NCI-H774 (cell line): ENCODE measurements around the gene OPCML.

Source experiments
- DNase-seq: peaks from one replicate; lab custom pipeline; 2025; lab: John Stamatoyannopoulos, UW

OPCML gene

DNA sequence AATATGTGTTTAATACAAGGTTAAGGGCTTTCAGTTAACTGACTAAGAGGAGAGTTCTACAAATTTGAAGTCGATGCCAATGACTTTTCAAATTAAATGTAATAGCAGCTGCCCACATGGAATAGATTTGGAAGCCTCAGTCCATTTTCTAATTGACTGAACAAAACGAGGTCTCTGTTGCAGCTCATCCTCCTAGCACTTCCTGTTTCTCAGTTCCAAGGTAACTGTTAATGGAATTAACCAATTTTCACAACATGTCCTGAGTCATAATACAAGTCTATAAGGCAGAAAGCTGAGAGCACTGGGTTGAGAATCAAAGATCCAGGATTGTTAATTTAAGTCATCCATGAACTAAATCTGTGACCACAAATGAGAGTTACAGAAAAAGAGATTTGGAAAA is 177.2 kb downstream of the OPCML start:
- no peak for DNase-seq

DNA sequence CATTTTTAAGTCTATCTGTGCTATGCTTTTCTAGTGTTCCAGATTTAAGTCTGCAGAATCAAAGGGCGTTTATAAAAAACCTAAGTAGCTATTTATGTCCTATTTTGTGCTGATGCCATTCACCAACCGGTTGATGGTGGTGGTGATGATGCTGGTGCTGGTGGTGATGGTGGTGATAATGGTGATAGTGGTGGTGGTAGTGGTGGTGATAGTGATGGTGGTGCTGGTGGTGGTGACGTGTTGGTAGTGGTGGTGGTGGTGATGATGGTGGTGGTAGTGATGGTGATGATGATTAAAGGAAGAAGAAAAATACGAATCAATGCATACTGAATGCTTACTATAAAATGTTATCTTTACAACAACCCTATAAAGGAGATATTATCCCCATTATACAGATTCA is 178.2 kb downstream of the OPCML start:
- no peak for DNase-seq

DNA sequence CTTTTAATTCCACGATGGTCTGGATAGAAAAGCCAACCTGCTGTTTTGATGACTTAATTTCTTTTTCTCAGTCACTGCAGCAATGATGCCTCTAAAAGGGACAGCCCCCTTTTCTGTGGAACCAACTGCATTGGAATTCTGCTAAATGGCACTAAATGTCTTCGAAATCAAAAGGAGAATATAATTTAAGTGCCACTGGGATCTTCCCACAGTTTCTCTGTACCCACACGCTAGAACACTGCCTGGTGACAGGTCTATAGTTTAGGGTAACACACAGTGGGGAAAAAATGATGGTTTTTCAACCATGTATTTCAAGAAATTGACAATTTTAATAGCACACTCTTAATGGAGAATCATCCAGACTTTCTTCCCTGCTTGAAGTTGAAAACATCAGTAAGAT is 182.3 kb downstream of the OPCML start:
- DNase-seq, result no peak

DNA sequence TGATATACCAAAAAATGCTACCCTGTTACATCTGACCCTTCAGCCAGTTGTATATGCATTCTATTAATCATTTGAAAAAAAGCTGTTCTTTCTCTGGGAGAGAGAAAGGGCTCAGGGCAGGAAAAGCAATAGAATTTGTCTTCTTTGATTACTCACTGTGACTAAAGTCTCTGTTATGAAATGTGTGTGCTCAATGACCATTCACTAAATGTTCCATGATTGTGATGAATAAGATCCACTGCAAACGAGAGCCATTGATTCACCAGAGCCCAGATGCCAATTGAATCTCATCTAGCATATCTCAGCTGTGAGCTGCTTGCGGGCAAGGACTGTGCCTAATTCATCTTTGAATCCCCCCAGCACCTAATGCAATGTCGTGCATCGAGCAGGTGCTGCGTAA is 184.3 kb downstream of the OPCML start:
- no peak for DNase-seq

DNA sequence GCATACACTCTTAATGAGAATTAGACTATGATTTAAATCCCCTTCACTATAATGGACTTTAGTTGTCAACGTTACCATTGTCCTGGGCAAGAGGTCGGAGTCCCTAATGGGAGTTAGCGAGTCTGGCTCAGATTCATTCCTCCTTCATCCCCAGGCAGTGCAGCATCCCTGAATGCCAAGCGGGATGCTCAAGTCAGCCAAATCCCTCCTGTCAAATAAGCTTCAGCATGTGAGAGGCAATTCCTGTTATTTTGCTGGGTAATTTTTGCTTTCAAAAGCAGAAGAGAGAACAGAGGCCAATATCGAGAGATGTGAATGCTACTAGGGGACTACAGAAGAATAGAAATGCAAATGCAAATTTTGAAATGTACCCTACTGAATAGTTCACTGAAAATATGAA is 186.2 kb downstream of the OPCML start:
- DNase-seq, result no peak

DNA sequence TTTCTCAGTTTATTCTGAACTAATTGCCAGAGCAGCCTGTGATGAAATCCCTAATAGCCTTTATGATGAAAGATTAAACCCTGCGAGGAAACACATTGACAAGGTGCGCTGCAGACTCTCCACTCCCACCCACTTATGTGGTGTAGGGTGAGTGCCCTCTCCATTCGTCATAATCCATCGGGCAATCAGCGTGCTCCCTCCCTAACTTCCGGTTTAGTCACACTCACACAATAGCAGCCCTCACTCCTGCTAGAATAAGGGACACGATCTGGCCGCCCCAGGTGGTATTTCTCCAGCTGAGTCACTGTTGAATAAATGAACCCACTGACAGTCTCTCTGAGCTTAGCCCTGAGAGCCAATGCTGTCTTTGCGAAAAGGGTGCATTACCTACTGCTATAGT is 188.3 kb downstream of the OPCML start:
- peak; percentile 60 for DNase-seq

DNA sequence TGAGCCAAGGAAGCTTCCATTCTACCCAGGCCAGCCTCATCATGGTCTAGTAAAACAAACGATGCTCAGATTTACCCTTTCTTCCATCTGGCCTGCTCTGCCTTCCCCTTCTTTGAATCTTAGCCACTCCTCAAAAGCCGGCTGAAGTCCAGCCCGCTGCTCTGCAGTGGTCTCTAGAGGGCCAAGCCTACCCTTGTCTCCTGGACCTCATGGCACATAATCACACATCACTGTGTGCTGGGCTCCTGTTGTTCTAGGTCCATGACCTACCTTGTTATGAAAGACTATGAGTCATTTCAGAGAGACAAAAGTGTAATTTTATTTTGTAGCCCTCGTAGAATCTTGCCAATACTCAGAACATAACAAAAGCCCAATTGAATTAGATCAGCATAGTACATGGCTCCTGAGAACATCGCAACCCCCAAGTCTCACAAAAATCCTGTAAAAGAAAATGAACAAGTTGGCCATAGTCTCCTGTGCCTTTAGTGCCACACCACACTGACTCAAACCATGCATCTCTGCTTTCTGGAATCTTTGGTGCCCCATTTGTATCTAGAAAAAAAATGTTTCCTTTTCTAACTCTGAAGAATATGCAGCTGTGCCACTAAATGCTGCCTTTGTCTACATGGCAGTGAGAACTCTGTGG is 192.7 kb downstream of the OPCML start:
- DNase-seq, result no peak

DNA sequence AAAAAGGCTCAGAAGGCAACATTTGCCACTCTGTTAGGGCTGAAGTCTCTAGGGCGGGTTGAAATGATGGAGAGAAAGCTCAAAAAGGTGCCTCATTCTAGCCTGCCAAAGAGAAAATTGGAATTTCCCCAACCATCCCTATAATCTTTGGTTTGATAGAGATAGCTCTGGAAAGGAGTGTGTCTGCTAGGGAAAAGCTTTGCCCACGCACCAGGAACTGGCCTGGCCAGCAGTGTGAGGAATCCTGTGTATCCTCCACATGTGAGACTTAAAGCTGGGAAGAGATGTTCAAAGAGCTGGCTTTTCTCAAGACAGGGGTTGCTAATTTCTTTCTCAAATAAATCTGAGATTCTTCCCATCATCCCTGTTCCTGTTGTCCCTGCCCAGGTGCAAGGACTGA is 193.7 kb downstream of the OPCML start:
- DNase-seq, result no peak

DNA sequence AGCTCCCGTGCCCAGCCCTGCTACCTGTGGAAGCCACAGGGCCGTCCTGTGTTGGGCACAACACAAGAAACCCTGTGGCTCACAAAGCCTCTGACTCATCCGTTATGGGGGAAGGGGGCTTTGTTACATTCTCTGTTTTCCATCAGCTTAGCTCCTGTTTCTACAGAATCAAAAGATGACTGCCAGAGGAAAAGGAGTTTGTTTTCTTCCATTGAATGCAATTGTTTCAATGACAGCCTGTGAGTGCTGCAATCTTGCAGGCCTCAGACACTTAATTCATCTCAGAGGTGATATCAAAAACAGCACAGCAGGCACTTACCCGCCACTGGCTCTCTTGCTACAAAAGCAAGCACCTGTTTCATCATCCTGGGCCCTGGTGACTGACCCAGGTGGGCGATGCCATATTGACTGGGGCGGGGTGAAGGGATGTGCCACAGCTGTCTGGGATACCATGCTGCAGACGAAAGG is 194.3 kb downstream of the OPCML start:
- no peak for DNase-seq

DNA sequence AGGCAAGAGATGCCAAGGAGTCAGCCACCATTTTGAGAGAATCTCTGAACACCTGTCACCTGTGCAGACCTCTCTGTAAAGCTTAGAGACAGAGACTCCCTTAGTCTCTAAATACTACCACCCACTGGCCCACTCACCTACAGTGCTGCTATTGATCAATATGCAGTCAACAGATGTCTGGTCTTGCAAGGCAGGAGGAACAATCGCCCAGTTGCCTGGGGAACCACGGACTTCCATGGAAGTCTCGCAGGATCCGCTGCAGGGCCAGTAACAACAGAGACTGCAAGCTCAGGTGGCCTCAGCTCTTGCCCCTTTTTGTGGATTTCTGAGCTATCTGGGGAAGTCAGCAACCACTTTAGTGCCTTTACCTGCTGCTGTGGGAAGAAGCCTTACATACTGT is 195.1 kb downstream of the OPCML start:
- no peak for DNase-seq

DNA sequence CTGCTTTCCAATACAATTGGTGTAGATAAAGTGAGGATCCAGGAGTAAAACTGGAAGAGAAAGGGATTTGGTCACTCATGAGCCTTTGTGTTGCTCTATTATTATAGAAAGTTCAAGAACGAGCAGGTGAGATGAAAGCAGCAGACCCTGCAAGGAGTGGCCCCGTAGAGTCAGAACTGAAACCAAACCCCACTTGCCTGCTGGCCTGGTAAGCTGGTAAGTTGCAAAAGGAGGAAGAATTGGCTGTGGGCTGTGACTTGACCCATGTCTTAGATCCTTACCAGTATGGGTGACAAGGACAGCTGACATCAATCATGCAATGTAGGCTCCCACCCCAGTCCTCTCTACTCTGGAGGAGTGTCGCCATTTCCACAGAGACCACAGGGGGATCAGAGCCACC is 201.3 kb downstream of the OPCML start:
- no peak for DNase-seq

DNA sequence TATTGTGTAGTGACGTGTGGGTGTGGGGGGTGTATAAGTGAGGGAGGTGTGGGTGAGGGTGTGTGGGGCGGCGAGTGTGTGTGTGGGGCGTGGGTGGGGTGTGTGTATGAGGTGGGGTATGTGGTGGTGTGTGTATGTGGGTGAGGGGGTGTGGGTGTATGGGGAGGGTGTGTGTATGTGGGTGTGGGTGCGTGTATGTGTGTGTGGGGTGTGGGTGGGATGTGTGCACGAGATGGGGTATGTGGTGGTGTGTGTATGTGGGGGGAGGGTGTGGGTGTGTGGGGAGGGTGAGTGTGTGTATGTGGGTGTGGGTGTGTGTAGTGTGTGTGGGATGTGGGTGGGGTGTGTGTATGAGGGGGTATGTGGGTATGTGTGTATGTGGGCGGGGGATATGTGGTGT is 205.5 kb downstream of the OPCML start:
- no peak for DNase-seq

DNA sequence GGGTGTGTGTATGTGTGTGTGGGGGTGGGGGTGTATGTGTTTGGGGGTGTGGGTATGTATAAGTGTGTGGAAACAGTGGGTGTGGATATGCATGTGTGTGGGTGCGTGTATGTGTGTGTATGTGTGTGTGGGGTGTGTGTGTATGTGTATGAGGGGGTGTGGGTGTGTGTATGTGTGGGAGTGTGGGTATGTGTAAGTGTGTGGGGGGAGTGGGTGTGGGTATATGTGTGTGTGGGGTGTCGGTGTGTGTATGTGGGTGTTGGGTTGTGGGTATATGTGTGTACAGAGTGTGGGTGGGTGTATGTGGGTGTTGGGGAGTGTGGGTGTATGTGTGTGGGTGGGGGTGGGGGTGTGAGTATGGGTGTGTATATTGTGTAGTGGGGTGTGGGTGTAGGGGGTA is 206.0 kb downstream of the OPCML start:
- no peak for DNase-seq

DNA sequence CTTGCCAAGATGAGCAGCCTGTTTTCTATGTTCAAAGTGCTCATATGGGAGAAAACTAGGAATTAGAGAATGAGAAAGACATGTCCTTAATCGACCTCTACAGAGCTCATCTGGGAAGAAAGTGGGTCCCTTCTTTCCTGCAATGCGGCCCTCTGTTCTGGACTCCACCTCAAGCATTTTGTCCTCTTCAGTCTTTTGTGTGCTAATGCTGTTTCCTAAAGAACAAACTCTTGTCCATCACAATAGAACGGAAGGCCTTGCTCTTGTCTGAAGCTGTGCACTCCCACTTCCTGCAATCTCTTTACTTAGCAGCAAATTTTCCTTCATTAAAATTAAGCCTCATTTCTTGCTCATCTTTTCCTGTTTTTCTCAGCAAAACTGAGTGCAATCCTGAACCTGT is 206.6 kb downstream of the OPCML start:
- no peak for DNase-seq

DNA sequence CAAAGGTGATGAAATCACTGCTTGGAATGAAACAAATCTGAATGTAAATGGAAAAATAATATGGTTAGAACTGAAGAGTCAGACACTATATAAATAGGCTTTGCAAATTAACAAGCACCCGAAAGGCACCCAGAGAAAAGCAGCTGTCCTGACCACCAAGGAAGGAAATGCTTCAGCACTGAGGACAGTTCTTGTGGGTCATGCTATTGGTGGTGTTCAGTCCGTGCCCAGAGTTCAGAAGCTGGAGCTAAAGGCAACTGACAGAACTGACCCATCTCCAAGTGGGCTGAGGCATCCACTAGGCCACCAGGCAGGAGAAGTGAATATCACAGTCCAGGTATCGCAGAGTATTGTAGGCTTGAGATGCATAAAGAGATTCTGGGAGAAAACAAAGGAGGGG is 208.9 kb downstream of the OPCML start:
- no peak for DNase-seq

DNA sequence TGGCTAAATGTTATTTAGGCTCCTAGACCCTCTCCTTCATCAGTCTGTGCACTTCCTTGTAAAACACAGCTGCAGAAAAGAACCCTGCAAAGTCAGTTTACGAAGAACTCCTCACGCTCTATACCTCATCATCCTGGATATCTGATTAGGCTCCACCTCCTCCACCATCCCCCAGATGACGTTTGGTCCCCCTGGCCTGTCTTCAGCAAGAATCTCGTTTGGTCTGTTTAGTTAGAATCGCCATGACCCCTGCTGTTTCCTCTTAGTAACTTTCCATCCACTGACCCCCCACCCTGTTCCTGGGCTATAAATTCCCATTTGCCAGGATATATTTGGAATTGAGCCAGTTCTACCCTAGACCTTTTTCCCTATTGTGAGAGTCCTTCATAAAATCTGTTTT is 214.1 kb downstream of the OPCML start:
- DNase-seq, result no peak

DNA sequence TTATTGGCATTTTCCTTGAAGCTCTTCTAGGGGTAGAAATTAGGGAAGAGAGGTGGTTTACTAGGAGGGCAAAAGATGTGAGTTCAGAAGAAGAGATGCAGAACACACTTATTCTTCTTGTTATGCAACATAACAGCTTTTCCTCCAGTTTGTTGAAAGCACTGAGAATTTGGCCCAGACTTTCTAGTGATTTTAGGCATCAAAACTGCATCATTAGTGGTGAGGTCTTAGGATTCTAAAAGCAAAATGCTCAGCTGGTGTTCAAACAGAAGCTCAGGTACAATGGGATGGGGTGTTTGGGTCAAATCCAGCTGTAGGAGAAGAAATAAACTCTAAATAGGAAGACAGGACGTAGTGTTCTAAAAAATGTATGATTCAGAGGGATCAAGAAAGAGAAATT is 221.1 kb downstream of the OPCML start:
- DNase-seq, result no peak

DNA sequence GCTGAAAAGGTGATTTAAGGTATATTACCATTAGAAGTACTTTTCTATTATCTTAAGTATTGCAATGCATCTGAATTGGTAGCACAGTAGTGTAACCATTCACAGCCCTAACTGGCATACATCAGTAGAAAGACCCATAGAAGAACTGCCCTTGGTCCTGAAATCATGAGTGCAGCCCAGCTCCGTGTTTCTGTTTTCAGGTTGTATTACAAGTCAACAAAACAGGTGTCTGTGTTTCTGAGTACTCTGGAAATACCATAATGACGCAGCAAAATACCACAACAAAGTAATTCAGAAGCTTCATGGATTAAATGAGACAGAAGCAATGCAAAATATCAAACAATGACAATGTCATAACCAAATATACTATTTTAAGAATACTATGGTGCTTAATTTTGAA is 226.3 kb downstream of the OPCML start:
- DNase-seq, result no peak

DNA sequence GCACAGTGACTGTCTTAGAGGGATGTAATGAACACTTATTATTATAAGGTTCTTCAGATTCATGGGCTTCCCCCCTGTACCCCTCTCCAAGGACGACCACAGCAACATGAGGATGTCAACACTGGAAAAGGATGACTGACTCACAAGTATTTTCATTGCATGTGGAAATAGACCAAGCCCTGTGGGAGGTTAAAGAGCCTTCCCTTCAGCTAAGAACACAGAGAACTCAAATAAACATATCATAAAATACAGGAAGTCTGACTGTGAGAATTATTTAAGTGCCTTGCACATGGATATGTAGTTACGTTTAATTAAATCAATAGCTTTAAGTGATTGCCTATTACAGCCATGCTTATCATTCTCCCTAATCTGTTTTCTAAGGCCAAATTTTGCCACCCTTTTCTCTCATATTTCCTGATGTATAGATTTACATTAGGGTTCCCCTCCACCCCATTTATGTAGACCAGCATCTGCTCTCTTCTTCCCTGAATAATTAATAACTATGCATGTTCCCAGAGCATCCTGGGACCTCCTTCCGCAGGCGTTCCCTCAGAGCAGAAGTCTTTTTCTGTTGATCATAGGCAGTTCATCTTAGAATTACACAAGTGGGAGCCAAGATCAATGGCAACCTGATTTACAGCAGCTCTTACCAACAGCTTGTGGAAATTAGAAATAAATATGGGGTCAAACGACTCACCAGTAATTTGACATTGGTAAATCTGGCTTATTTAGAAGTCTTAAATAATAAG is 226.9 kb downstream of the OPCML start:
- DNase-seq, result no peak

DNA sequence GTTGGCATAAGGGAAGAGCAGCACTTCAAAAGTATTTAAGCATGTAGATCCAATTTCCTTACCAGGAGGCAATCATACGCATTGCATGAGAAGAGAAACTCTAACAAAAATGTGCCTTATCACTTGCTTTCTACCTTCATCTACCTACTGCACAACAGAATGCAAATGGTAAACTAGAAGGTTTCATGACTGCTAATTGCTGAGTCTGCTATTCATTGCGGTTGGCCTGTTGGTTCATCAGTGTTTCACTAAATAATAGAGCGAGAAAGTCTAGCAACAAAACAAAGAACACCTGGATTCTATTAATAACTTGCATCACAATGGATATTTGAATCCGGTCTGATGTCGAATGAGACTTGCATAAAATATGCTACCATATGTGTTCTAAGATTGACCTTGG is 229.0 kb downstream of the OPCML start:
- no peak for DNase-seq

DNA sequence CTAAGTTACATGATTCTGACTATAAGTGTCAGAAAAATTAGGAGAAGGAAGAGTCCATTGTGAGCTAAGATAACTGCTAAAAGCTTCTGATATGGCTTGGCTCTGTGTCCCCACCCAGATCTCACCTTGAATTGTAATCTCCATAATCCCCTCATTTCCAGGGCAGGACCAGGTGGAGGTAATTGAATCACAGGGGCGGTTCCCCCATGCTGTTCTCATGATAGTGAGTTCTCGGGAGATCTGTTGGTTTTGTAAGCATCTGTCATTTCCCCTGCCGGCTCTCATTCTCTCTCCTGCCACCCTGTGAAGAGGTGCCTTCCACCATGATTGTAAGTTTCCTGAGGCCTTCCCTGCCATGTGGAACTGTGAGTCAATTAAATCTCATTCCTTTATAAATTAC is 230.2 kb downstream of the OPCML start:
- no peak for DNase-seq

DNA sequence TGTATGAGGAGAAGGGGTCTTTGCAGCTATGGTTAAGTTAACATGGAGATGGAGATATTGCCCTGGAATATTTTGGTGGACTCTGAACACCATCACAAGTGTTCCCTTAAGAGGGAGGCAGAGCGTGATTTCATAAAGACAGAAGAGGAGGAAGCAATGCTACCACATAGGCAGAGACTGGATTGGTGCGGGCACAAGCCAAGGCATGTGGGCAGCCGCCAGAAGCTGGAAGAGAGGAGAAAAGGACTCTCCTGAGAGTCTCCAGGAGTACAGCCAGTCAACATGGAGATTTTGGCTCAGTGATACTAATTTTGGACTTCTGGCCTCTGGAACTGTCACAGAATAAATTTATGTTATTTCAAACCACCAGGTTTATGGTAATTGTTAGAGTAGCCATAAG is 231.6 kb downstream of the OPCML start:
- no peak for DNase-seq

DNA sequence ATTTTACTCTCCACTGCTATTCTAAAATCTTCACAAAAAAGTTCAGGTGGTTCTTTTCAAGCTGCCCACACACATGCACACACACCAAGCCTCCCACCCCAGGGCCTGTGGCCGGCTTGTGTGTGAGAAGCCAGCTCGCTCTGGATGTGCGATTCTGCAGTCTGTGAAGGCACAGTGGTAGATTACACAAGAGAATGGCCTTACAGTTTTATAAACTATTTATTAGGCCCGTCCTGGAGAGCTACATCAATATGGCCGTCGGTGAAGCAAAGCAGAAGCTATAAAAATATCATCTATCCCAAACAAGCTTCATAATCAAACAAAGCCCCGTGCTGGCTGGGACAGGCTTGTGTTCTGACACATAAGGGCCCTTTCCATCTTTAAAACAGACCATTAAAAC is 240.5 kb downstream of the OPCML start:
- DNase-seq, result no peak

DNA sequence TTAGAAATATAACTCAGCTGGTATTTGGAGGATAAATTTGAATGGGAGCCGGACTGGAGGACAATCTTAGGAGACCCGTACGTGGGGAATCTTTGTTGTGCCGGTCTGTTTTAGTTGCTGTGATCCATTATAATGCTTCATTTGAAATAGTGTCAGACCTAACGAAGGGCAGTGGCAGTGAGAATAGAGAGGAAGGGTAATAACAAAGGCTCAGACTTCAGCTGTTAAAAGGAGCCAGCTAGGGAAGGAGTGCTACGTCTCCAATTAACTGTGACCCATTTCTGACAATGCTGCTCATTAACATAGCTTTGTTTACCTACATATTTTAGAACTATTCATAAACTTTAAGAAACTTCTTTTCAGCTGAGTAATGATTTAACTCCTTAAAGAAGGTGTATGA is 246.9 kb downstream of the OPCML start:
- DNase-seq, result no peak
